ENCODE data around the gene TGM5.

DNA sequence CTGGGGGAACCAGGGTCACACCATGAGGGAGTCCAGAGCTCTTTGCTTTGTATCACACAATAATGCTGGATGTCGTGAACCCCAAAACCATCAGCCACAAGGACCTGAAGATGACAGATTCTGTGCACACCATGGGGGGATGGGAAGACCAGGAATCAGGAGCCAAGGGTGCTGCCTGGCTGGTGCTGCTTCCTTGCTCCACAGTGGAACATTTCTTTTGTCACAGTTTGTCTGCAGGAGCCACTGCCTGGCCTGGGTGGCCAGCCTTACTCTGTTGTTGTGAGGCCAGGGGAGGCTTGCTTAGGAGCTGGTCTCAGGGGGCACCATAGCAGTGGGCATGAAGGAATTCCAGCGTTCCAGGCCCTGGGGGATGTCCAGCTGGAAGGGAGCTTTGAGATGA lies 6.5 kb upstream of the TGM5 start:
- TF ChIP-seq YY1 (IDR thresholded peaks at IDR 0.05; ENCODE audit: extremely low read depth, insufficient replicate concordance, low read depth, low read length) (no peak), SP1 (IDR thresholded peaks at IDR 0.05; ENCODE audit: low read depth) (no peak), ZFX (IDR thresholded peaks at IDR 0.05) (no peak), EZH2 (IDR thresholded peaks at IDR 0.05) (no peak)
- TF ChIP-seq, protein P1, sequence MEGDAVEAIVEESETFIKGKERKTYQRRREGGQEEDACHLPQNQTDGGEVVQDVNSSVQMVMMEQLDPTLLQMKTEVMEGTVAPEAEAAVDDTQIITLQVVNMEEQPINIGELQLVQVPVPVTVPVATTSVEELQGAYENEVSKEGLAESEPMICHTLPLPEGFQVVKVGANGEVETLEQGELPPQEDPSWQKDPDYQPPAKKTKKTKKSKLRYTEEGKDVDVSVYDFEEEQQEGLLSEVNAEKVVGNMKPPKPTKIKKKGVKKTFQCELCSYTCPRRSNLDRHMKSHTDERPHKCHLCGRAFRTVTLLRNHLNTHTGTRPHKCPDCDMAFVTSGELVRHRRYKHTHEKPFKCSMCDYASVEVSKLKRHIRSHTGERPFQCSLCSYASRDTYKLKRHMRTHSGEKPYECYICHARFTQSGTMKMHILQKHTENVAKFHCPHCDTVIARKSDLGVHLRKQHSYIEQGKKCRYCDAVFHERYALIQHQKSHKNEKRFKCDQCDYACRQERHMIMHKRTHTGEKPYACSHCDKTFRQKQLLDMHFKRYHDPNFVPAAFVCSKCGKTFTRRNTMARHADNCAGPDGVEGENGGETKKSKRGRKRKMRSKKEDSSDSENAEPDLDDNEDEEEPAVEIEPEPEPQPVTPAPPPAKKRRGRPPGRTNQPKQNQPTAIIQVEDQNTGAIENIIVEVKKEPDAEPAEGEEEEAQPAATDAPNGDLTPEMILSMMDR (IDR thresholded peaks at IDR 0.05 in 2 of 3, conservative IDR thresholded peaks at IDR 0.05 in 1 of 3; ENCODE audit: borderline replicate concordance in 1 of 3, insufficient read depth in 1 of 3, low read depth in 2 of 3, low read length in 2 of 3) = no peak
